HEK293T (cell line): ENCODE measurements around the gene ZNF367.

ENCODE experiments used
- CTCF ChIA-PET: fragments of 350-600 bp; formaldehyde crosslinking; extraction: SDS; loops from one replicate; lab custom pipeline; 2021; ENCODE audit warnings: antibody characterized with exemption, inconsistent platforms; lab: Yijun Ruan, JAX
- POLR2A ChIA-PET: fragments of 350-600 bp; formaldehyde crosslinking; extraction: SDS; loops from one replicate; lab custom pipeline; 2020; ENCODE audit warnings: antibody characterized with exemption, inconsistent platforms; lab: Yijun Ruan, JAX
- DNase-seq: peaks from one replicate; pipeline ENCODE4 v3.0.0; 2012; ENCODE audit warnings: mixed read lengths; ENCODE audit errors: extremely low spot score
- ARNT ChIP-seq: fragments of 450-650 bp; IDR thresholded peaks from 2 replicates; pipeline ENCODE4 v1.6.1; 2017; ENCODE audit warnings: mild to moderate bottlenecking
- BHLHE40 ChIP-seq: fragments of 450-650 bp; IDR thresholded peaks from 2 replicates; pipeline ENCODE4 v1.6.1; 2016; ENCODE audit warnings: mild to moderate bottlenecking, moderate library complexity, borderline replicate concordance
- CTBP1 ChIP-seq: fragments of 450-650 bp; IDR thresholded peaks from 2 replicates; pipeline ENCODE4 v1.6.1; 2016; ENCODE audit warnings: borderline replicate concordance
- ELF4 ChIP-seq: fragments of 450-650 bp; IDR thresholded peaks from 2 replicates; pipeline ENCODE4 v1.6.1; 2017; ENCODE audit warnings: antibody characterized with exemption
- FOXA1 ChIP-seq: fragments of 450-650 bp; IDR thresholded peaks from 2 replicates; pipeline ENCODE4 v1.6.1; 2016; ENCODE audit warnings: mild to moderate bottlenecking
- FOXK2 ChIP-seq: fragments of 450-650 bp; IDR thresholded peaks from 2 replicates; pipeline ENCODE4 v1.6.1; 2016; ENCODE audit warnings: mild to moderate bottlenecking
- FOXM1 ChIP-seq: fragments of 450-650 bp; IDR thresholded peaks from 2 replicates; pipeline ENCODE4 v1.6.1; 2017; ENCODE audit warnings: mild to moderate bottlenecking, borderline replicate concordance
- HDGF ChIP-seq: fragments of 450-650 bp; IDR thresholded peaks from 2 replicates; pipeline ENCODE4 v1.6.1; 2017; ENCODE audit warnings: antibody characterized with exemption, borderline replicate concordance
- L3MBTL2 ChIP-seq: fragments of 450-650 bp; conservative IDR thresholded peaks from 2 replicates; pipeline ENCODE4 v1.6.1; 2016; ENCODE audit warnings: mild to moderate bottlenecking
- LEF1 ChIP-seq: fragments of 450-650 bp; IDR thresholded peaks from 2 replicates; pipeline ENCODE4 v1.6.1; 2017; ENCODE audit warnings: mild to moderate bottlenecking, borderline replicate concordance
- NFRKB ChIP-seq: fragments of 450-650 bp; IDR thresholded peaks from 2 replicates; pipeline ENCODE4 v1.6.1; 2016; ENCODE audit warnings: mild to moderate bottlenecking, moderate library complexity
- SP1 ChIP-seq: fragments of 450-650 bp; IDR thresholded peaks from 2 replicates; pipeline ENCODE4 v1.6.1; 2017
- SUZ12 ChIP-seq: fragments of 450-650 bp; IDR thresholded peaks from 2 replicates; pipeline ENCODE4 v1.6.1; 2016; ENCODE audit warnings: mild to moderate bottlenecking
- TARDBP ChIP-seq: fragments of 450-650 bp; IDR thresholded peaks from 2 replicates; pipeline ENCODE4 v1.6.1; 2016
- ZNF384 ChIP-seq: fragments of 450-650 bp; IDR thresholded peaks from 2 replicates; pipeline ENCODE4 v1.6.1; 2016
- TF ChIP-seq, protein P1 (sequence below): fragments of 450-650 bp; IDR thresholded peaks from 2 replicates; pipeline ENCODE4 v1.6.1; 2016

Gene ZNF367

DNA sequence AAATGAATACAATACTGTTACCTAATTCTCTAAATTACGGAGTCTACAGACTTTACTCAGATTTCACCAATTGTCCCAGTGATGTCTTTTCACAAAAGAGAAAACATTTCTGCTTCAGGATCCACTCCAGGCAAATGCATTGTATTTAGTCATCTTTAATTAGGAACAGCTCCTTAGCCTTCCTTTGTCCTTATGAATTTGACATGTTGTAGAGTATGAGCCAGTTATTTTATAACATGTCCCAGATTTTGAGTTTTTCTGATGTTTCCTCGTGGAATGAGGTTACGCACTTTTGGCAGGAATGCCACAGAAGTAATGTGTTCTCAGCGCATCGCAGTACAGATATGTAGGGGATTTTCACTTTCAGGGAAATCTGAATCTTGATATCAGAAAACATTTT is 42.3 kb upstream of the ZNF367 start:
- TF ChIP-seq ARNT (no peak), LEF1 (no peak), ZNF384 (no peak), FOXA1 (no peak), SUZ12 (no peak), BHLHE40 (no peak), NFRKB (no peak), FOXK2 (no peak), L3MBTL2 (no peak), HDGF (no peak), ELF4 (no peak), FOXM1 (no peak), TARDBP (no peak), CTBP1 (no peak), SP1 (no peak)
- TF ChIP-seq, protein P1, sequence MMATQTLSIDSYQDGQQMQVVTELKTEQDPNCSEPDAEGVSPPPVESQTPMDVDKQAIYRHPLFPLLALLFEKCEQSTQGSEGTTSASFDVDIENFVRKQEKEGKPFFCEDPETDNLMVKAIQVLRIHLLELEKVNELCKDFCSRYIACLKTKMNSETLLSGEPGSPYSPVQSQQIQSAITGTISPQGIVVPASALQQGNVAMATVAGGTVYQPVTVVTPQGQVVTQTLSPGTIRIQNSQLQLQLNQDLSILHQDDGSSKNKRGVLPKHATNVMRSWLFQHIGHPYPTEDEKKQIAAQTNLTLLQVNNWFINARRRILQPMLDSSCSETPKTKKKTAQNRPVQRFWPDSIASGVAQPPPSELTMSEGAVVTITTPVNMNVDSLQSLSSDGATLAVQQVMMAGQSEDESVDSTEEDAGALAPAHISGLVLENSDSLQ: no peak

DNA sequence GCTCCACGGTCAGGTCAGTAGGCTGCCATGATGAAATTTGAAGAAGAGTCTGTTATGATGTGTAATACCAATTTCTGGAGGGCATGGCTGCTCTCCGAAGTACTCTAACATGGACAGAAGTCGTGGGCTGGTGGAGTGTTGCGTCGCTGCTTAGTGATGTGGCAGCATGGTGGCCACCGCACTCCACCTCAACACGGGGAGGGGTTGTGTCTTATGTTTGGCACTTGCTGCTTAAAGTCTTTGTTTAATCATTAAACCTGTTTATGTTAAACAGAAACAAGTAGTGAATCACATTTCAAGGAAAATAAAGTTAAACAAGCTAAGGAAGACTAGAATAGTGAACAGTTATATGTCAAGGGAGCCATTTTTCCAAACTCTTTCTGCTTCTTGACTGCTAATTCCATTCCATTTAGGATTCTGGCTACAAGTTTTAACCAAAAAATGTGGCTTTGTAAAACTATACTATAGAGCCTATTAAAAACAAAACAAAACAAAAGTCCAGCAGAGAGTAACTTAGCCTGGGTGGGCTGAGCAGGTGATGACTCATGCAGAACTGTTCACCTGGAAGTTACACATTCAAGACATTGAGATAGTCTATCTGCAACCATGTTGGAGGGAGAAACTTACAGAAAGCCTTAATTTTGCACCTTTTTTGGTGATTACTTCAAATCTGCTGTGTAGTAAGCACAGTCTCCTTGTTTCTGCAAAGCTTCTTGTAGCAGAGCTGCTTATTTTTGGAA is 41.3 kb upstream of the ZNF367 start:
- no peak for TF ChIP-seq SP1
- TF ChIP-seq ZNF384: no peak
- no peak for TF ChIP-seq L3MBTL2
- no peak for TF ChIP-seq HDGF
- TF ChIP-seq ELF4: no peak
- TF ChIP-seq SUZ12: no peak
- TF ChIP-seq CTBP1: no peak
- TF ChIP-seq, protein P1: no peak
- TF ChIP-seq BHLHE40: no peak
- TF ChIP-seq FOXA1: no peak
- TF ChIP-seq NFRKB: no peak
- no peak for TF ChIP-seq FOXM1
- POLR2A ChIA-PET: no interaction called here
- CTCF ChIA-PET: interaction anchor here (0.6 to 0.7 kb wide), 2 partner anchors 24 to 34 kb away, joined by 3 read pairs; no protein-coding TSS in a partner anchor
- DNase-seq: no peak

More for the DNA sequence above, 42.3 kb upstream of the ZNF367 start:
- POLR2A ChIA-PET: no interaction called here
- CTCF ChIA-PET: interaction anchor here (0.6 to 0.7 kb wide), 3 partner anchors 25 to 143 kb away, joined by 3 read pairs; no protein-coding TSS in a partner anchor
- DNase-seq: no peak

GRCh38 chr9:96458226-96458625 is 40.1 kb upstream of the ZNF367 start:
- ChIA-PET POLR2A (interaction anchor here (1.3 kb wide), 1 partner anchor 9 kb away, joined by 4 read pairs; the partner anchor contains the start of gene HABP4), CTCF (no interaction called here)
- DNase-seq: no peak
- TF ChIP-seq SUZ12 (no peak), TARDBP (no peak), SP1 (no peak), BHLHE40 (no peak), L3MBTL2 (no peak), ARNT (no peak), FOXM1 (no peak), FOXK2 (no peak), ZNF384 (no peak)

DNA sequence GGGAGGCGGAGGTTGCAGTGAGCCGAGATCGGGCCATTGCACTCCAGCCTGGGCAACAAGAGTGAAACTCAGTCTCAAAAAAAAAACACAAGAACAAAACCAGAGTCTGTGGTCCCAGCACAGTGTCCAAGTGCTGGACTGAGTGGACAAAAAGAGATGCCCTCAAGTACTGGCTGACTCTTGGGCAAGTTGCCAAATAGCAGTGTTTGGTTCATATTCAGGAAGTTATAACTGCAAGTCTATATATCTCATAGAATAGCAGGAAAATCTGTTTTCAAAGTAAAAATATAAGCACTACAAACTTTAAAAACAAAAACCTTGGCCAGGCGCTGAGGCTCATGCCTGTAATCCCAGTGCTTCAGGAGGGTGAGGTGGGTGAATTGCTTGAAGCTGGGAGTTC is 39.1 kb upstream of the ZNF367 start:
- no peak for TF ChIP-seq FOXA1
- TF ChIP-seq SUZ12: no peak
- TF ChIP-seq BHLHE40: no peak
- POLR2A ChIA-PET: interaction anchor here (1.3 kb wide), 1 partner anchor 8 kb away, joined by 4 read pairs; the partner anchor contains the start of gene HABP4
- CTCF ChIA-PET: no interaction called here
- no peak for DNase-seq

DNA sequence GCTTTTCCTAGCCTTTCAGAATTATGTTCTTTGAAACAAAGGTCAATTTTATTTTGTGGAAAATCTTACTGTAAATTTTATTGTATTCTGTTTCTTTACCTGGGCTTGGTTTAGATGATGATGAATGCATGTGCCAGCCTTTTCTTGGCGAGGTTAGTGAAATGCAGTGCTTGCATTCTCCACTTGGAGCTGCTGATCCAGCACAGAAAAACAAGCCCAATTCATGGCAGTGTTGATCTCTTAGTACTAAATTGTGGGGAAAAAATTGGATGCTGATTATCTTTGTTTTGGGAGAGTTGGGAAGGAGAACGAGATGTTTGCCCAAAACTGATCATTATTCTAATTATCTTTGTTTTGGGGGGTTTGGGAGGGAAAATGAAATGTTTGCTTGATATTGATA is 35.5 kb upstream of the ZNF367 start:
- peak; percentile 25 for DNase-seq
- POLR2A ChIA-PET: no interaction called here
- TF ChIP-seq ZNF384 (no peak), LEF1 (no peak), FOXK2 (no peak), L3MBTL2 (no peak), CTBP1 (no peak), NFRKB (no peak), ELF4 (no peak), SUZ12 (no peak), SP1 (no peak)

DNA sequence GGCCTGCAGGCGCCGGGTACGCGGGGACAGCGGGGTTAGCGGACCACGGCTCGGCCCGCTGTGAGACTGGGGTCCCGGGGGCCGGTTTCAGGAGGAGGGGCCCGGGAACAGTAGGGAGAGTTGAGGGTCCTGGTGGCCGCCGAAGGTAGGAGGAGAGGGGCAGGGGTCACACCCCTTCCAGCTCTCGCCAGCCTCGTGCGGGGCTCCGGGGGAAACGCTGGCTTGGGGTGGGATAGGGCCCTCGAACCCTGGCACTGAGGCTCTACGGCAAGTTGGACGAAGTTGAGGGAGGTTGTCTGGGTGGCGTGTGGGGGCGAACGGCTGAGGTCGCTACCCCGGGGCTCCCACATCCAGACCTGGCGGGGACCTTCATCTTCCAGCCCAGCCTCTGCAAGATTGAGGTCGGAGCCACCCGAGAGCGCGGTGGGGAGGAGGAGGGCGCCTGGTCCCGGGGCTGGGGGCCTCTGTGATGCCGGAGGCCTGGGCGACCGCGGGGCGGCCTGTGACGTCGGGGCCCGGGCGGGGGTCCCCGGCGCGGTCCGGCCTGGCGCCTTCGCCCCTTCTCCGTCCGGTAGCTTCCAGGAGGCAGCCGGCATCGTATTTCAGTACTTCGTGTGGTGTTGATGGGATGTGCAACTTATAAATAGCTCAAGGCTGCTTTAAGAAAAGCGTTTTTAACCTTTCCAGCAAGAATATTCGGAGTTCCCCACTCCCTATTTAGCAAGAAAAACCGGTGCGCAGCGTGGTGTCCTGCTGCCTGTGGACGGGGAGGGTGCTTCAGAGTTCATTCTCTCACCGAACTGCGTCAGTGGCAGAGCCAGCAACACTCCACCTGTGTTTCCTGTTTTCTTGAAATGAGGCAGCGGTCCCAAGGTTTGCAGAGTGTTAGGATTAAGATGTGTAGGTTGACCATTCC is 32.7 kb upstream of the ZNF367 start:
- DNase-seq: peak; percentile 32
- TF ChIP-seq L3MBTL2: peak; percentile 62
- no peak for TF ChIP-seq FOXM1
- no peak for TF ChIP-seq SP1
- ChIA-PET CTCF (interaction anchor here (0.8 kb wide), 1 partner anchor 115 kb away, joined by 4 read pairs; no protein-coding TSS in a partner anchor), POLR2A (interaction anchor here (1.1 to 1.9 kb wide), 4 partner anchors 28 to 168 kb away, joined by 3 to 11 read pairs (median 4); partner anchors contain the start of gene ZNF367)

More for the DNA sequence above, 35.5 kb upstream of the ZNF367 start:
- CTCF ChIA-PET: interaction anchor here (0.6 to 0.7 kb wide), 2 partner anchors 25 to 182 kb away, joined by 3 to 10 read pairs; no protein-coding TSS in a partner anchor
